C4-2B (cell line): ENCODE results near the gene TLN1.

ENCODE experiments used
- H3K27ac ChIP-seq: fragments of 450-650 bp; 2 replicates; pipeline ENCODE4 v1.5.1; 2017
- ZFX ChIP-seq: fragments of 450-650 bp; IDR thresholded peaks from 2 replicates; pipeline ENCODE4 v1.6.1; 2017
- TF ChIP-seq, protein P1 (sequence below): fragments of 450-650 bp; conservative IDR thresholded peaks from 2 replicates; pipeline ENCODE4 v1.5.1; 2017; ENCODE audit warnings: mild to moderate bottlenecking

TLN1 gene

DNA sequence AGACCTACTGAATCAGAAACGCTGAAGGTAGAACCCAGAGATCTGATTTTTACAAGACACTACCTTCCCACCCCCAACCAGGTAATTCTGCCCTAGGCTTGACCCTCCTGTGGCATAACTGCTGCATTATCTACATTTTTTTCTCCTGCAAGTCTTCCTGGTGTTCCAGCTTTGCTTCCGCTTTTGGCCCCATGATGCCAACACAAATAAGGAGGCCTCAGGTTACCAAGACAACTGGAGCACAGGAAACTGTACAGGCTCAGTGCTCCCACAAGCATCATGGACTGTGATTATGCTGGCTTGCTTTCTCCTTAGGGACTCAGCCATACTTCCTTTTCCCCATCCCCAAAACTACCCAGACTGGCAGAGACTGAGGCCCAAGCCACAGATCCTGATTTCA lies 28.7 kb upstream of the TLN1 start:
- TF ChIP-seq, protein P1, sequence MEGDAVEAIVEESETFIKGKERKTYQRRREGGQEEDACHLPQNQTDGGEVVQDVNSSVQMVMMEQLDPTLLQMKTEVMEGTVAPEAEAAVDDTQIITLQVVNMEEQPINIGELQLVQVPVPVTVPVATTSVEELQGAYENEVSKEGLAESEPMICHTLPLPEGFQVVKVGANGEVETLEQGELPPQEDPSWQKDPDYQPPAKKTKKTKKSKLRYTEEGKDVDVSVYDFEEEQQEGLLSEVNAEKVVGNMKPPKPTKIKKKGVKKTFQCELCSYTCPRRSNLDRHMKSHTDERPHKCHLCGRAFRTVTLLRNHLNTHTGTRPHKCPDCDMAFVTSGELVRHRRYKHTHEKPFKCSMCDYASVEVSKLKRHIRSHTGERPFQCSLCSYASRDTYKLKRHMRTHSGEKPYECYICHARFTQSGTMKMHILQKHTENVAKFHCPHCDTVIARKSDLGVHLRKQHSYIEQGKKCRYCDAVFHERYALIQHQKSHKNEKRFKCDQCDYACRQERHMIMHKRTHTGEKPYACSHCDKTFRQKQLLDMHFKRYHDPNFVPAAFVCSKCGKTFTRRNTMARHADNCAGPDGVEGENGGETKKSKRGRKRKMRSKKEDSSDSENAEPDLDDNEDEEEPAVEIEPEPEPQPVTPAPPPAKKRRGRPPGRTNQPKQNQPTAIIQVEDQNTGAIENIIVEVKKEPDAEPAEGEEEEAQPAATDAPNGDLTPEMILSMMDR, result no peak
- no peak for TF ChIP-seq ZFX
- H3K27ac ChIP-seq, result no peak overlapping the region

DNA sequence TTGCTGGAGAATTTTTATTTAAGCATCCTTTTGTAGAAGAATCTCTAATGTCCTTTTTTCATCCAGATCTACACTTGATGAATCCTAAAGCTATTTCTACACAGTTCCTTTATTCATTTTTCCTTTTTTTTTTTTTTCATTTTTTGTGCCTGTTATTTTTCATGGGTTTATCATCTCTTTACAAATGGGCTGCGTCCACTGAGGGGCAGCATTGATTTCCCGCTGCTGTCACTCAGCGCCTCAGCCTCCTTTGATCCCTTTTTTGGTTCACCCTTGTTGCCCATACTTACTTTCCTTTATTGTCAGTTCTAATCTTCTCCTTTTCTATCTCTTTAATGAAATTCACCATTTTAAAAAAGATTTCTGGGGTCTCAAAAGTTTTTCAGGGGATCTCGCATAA lies 27.8 kb upstream of the TLN1 start:
- no peak overlapping the region for H3K27ac ChIP-seq
- TF ChIP-seq ZFX, result no peak
- TF ChIP-seq, protein P1, result no peak

DNA sequence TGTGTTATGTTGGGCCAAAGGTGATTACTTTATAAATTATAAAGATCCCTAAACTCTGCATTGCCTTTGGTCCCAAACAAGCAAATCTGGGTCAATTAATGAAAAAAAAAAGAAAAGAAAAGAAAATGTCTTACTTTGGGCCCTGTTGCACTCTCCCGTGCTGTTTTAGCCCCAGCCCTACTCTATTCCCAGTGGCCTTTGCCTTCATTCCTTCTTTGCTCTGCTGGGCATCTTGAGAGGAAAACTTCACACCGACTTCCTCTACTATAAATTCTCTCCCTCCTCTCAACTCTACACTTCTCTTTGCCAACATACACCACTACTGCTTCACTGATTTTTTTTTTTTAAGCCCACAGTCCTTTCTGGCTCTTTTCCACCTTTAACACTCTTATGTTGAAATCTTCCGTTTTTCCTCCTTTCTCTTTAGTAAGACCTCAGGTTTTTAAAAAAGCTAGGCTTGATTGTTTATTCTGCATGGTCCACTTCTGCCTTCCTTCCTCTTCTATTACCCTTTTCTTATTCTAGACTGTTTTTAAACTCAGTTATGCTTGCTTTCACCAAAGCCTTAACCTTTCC lies 26.6 kb upstream of the TLN1 start:
- no peak overlapping the region for H3K27ac ChIP-seq
- TF ChIP-seq ZFX, result no peak
- TF ChIP-seq, protein P1, result no peak

DNA sequence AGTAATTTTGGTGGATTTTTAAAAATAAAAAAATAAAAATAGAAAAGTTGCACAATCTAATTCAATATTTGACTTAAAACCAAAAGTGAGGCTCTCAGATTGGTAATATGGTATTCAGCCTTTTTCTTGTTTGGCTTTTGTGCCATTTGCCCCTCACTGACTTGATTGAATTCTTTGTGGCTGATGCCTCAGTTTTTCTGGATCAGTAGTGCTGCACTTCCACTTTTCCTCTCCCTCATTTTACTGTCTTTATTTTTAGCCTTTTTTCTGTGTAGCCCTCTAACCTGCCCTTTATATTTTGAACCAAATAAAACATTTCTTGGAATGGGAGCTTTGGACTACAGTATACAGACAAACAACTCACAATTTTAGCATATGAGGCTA lies 25.9 kb upstream of the TLN1 start:
- H3K27ac ChIP-seq, result no peak overlapping the region
- TF ChIP-seq, protein P1, result no peak
- TF ChIP-seq ZFX, result no peak

DNA sequence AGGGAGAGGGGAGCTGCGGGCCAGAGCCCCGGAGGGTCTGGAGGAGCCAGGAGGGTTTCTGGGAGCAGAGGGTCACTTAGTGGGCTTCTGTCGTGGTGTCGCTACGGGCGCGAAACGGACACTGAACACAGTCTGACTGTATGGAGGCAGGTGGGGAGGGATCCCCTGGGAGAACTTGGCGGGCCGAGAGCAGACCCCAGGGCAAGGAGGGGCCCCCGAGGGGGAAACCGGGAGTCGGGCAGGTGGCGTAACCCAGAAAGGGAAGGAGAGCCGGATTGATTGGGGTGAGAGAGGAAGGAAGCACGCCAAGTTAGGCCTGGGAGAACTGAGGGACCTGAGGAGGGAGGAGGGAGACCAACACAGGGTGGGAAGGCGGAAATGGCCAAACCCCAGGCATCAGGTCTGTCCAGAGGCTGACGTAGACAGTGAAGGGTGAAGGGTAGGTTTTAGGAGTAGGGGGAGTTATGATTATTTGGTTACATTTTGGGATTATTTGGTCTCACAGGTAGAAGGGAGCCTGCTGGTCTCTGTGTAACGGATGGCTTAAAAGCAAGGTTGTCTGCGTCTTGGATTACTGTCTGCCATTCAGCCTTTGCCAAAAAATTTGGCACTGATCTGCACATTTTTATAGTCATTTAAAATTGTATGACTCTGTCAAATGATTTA lies 25.4 kb upstream of the TLN1 start:
- H3K27ac ChIP-seq, result no peak overlapping the region
- TF ChIP-seq, protein P1, result no peak
- TF ChIP-seq ZFX, result no peak

DNA sequence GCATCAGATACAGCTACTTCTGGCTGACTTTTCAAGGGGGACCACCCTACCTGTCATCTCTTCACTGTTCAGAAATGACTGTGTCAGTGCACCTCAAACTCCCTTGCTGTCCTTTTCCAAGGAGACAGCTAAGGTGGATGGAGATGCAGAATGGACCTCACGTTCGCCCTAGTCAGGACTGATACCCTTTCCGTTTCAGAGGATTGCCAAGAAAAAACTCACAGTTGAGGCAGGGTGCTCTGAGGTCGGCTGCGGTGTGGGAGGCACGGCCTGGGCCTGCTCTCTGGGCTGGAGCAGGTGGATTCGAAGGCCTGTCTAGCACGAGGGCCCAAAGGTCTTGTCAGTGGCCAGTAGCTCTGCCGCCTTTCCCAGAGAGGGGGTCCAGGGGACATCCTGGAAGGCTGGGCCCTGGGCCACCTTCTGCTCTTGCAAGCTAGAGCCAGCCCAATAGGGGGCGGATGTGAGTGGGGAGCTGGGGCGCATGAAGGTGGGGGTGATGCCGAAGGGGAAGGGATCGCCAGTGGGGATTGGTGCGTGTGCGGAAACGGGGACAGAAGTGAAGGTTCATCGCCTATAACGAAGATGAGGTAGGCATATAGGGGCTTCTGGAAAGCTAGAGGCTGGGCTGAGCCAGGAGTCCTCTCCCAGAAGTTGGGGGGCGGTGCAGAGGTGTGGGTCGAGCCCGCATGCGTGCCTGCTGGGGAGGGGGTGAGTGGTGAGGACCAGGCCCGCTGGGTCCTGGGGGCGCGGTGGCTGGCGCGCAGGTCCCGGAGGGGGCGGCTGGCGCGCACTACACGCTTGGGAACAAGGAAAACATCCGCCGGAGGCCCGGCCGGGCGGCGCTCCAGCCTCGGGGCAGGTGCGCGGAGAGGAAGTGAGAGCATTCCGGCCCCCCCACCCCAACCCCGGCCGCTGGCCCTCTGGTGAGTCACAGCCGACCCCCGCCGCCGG lies 24.6 kb upstream of the TLN1 start:
- TF ChIP-seq, protein P1, result no peak; the same call in 1 of the 2 replicates
- TF ChIP-seq ZFX, result no peak
- H3K27ac ChIP-seq, result no peak overlapping the region

DNA sequence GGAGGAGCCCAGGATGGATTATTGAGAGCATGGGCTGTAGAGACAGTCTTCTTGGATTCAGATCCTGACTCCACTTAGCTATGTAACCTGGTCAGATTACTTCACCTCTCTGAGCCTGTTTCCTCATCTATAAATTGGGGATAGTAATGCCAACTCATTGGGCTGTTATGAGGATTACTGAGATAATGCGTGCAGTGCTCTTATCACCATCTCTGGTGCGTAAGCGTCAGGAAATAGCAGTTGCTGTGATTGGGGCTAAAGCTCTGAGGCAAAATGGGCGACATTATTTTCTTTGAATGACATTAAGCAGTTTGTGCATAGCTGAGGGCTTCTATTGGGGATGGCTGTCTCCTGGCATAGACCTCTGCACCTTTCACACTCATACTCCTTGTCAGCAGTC lies 23.1 kb upstream of the TLN1 start:
- H3K27ac ChIP-seq, result no peak overlapping the region
- no peak for TF ChIP-seq ZFX
- TF ChIP-seq, protein P1, result no peak
